SW 1271 (cell line): ENCODE measurements around the gene TRIP12.
"Not testable (repeated sequence)": the region's sequence is repeated elsewhere in the genome, so short reads cannot be mapped to it uniquely, and the experiment has no call there.

ENCODE experiments used
- DNase-seq, 2 experiments: peaks; one replicate each; lab custom pipeline; 2025; lab: John Stamatoyannopoulos, UW

Gene TRIP12

DNA sequence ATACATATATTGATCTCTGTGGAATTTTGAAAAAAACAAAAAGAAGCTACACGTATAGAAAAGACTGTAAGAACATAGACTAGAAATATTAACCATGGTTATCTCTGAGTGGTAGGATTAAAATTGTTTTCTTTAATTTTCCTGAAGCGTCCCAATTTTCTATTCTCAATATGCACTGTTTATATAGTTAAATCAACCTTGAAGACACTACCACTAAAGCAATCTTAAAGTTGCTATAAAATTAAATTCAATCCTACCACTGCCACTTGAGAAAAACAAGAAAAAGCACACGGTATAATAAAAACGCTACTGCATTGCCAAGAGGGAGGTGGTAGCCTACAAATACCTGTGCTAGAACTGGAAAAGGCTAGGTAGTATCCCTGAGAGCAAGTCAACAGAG is 47.2 kb downstream of the TRIP12 start:
- no peak for DNase-seq

- DNase-seq: no peak
Observed at GRCh38 chr2:229873123-229873581, 48.7 kb downstream of the TRIP12 start.

GRCh38 chr2:229870903-229871656 is 50.7 kb downstream of the TRIP12 start:
- no peak for DNase-seq

GRCh38 chr2:229869226-229869625 is 52.6 kb downstream of the TRIP12 start:
- no peak for DNase-seq

DNA sequence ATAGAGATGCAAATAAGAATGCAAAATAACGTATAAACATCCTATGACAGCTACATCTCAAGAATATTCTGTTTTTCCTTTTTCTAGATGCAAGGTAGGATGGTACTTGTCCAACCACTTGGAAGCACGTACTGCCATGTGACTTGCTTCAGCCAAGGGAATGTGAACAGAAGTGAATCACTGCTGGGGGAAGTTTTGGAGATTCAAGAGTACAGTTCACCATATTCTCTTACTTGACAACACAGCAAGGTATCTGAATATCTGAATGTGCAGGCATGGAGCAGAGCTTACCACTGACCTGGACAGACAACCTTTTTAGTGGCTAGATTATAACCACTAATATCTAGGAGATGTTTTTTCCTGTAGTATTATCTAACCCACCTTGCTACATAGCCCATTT is 53.0 kb downstream of the TRIP12 start:
- no peak for DNase-seq

DNA sequence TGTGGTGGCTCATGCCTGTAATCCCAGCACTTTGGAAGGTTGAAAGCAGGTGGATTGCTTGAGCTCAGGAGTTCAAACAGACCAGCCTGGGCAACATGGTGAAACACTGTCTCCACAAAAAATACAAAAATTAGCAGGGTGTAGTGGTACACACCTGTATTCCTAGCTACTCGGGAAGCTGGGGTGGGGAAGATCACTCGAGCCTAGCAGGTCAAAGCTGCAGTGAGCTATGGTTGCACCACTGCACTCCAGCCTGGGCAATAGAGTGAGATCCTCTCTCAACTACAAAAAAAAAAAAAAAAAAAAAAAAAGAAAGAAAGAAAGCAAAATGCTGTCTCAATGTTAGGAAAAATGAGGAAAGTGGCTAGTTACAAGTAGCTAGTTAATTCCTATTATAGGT is 56.8 kb downstream of the TRIP12 start:
- no peak for DNase-seq

GRCh38 chr2:229861431-229861830 is 60.4 kb downstream of the TRIP12 start:
- no peak for DNase-seq

DNA sequence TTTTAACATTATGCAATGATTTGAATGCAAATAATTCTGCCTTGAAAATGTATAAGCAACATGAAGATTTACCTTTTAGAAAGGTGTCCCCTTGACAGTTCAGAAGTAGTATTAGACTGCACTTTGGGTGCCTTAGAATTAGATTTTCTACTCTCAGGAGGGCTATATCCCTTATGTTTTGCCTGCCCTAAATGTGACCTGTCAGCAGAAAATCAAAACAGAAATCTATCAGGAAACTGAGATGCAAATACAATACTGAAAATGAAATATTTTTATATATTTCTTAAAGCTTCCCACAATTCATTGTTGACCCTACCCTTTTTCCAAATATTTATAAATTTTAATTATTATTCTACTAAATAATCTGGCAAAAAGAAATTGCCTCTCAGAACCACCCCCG is 61.5 kb downstream of the TRIP12 start:
- DNase-seq: no peak

GRCh38 chr2:229858351-229858750 is 63.5 kb downstream of the TRIP12 start:
- DNase-seq: no peak

DNA sequence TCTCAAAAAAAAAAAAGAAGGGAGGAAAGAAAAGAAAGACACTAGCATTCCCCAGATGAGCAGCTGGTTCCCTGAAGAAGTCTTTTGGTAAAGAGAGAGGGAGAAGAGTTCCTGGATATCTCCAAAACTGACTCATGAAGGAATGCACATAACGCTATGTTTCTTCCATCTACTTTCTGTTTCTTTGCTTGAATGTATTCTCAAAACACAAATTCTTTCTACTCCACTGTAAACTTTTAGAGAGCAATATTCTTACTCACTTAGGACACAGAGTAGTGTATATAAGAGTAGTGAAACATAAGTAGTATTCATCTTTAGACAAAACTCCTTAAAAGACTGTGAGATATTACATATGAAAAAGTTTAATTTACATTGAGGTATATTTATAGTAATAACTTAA is 64.2 kb downstream of the TRIP12 start:
- DNase-seq: no peak

- DNase-seq: no peak
Observed at GRCh38 chr2:229856413-229856812, 65.4 kb downstream of the TRIP12 start.

DNA sequence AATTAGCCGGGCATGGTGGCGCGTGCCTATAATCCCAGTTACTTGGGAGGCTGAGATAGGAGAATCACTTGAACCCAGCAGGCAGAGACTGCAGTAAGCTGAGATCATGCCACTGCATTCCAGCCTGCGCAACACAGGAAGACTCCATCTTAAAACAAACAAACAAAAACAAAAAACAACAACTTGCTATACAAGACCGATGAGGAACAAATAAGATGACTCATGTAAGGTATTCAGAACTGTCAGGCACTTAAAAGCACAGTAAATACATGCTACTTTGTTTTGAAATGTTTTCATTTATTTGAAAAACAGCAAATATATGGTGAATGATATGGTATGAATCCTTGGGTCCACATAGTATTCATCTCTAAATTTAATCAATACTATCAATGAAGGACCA is 66.7 kb downstream of the TRIP12 start:
- DNase-seq: no peak

DNA sequence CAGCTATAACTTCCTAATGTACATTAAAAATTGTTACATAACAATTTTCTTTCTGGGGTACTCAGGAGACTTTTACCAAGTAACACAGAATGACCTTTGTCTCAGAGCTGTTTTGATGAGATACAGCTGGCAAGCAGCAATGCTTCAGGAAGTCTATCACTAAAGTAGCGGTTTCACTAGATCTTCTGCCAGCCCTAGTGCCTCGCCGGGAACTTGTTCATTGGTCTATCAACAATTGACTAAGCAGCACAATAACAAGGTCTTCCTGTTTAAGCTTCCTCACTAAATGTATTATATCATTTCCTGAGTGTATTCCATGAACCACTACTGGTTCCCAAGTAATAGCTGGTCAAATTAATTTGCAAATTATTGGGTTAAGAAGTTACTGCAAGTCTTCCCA is 69.2 kb downstream of the TRIP12 start:
- no peak for DNase-seq

DNA sequence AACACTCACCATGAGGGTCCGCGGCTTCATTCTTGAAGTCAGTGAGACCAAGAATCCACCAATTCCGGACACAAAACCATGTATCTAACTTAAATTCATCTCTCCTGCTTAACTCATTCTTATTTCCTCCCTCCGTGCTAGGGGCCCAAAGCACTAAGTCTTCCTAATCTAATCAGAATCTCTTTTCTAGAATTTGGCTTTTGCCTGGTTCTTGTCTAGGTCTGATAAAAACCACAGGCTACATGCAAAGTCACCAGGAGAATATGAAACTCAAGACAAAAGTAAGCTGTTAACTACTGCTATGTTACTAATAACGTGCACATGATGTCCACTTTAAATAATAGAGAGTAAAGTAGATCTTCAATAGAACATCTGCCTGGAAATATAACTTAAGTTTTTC is 69.9 kb downstream of the TRIP12 start:
- no peak for DNase-seq

DNA sequence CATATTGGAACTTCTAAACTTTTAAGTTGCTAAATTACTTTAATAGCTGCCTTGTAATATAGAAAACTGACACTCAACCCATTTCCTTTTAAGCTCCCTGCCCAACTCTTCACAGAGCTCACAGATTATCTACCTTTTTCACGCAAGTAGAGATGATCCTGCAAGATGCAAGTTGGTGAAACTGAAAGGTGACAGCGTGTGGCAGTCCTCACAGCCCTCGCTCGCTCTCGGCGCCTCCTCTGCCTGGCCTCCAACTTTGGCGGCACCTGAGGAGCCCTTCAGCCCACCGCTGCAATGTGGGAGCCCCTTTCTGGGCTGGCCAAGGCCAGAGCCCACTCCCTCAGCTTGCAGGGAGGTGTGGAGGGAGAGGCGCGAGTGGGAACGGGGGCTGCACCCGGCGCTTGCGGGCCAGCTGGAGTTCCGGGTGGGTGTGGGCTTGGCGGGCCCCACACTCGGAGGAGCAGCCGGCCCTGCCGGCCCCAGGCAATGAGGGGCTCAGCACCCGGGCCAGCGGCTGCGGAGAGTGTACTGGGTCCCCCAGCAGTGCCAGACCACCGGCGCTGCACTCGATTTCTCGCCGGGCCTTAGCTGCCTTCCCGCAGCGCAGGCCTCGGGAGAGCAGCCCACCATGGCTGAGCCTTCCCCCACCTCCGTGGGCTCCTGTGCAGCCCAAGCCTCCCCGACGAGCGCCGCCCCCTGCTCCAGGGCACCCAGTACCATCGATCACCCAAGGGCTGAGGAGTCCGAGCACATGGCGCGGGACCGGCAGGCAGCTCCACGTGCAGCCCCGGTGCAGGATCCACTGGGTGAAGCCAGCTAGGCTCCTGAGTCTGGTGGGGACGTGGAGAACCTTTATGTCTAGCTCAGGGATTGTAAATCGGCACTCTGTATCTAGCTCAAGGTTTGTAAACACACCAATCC is 71.2 kb downstream of the TRIP12 start:
- not testable (repeated sequence) for DNase-seq

DNA sequence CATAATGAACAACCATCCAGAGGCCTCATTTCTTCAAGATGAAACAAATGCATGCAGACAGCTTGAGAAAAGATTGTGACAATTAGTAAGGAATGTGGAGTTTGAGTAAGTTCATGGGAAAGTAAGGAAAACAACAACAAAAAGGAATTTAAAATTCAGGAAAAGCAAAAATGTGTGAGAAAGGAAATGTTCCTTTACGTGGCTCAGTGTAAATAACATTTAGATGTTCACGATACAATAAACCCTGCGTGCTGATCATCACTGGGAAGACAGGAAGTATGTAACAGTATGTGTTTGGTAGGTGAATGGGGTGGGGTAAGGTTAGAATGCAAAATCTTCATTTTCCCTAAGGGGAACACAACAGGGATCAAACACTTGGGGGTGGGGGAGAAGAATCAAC is 72.7 kb downstream of the TRIP12 start:
- DNase-seq: no peak

- DNase-seq: no peak
Observed at GRCh38 chr2:229843613-229844012, 78.2 kb downstream of the TRIP12 start.

DNA sequence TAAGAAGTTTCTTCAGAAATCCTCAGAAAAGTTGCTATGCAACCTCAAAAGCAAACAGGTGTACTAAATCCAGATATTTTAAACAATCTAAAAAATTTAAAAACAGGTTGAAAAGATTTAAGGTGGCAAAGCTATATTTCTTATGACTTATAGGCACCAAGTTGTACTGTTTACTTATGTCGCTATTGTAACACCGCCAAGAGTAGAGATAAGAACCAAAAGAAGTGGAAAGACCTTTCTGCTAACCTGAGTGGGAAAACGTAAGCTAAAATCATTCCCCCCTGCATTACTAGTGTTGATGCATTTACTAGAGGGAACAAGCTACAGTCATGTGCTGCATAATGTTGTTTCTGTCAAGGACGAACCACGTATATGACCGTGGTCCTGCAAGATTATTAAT is 83.1 kb downstream of the TRIP12 start:
- no peak for DNase-seq

- no peak for DNase-seq
Observed at GRCh38 chr2:229836847-229837246, 85.0 kb downstream of the TRIP12 start.

DNA sequence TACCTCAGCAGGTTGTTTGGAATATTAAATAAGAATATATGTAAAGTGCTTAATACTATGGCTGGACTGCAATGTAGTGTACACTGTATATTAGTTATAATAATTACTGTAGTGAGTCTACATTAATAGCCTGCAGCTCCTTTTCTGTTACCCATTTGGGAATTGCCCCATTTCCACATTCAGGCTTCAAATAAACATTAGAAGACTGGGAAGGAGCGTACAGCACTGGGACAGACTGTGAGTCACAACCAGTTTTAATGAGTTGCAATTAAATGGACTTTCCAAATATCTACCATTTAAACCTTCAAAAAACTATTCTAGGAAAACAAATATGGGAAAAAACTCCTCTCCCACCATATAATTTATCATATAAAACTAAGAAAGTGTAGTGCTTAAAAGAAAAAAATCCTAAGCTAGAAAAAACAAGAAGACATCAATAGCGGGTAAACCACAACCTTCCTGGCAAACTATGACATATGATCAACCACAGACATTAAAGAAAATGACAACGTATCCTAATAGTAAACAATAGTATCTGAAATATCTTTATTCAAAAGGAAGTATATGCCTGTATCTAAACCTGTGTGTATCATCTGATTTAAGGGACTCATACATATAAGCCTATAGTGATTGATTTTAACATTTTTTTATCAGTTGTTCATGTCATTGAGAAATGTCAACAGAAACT is 86.1 kb downstream of the TRIP12 start:
- DNase-seq: no peak

DNA sequence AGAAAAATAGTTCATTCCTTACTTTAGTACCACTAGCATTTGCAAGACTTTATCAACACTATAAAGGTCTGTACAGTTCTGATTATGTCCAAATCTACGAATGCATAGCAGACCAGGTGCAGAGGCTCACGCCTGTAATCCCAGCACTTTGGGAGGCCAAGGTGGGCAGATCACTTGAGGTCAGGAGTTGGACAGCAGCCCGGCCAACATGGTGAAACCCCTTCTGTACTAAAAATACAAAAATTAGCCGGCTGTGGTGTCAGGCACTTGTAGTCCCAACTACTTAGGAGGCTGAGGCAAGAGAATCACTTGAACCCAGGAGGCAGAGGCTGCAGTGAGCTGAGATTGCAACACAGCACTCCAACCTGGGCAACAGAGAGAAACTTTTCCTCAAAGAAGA is 87.4 kb downstream of the TRIP12 start:
- DNase-seq: not testable (repeated sequence)

DNA sequence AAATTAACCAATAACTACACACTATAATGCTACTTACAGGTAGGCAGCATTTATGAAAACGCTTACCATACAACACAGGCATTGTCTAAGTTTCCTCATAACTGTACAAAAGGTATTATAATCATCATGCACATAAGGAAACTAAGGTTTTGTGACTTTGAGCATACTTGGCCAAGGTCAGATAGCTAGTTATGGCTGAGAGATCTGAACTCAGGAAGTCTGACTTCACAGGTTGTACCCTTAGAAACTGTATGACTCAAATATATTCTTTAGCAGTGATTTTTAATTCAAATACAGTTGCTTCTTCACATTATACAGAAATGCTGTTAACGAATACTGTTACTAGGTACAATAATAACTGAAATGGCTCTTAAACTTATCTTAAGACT is 89.3 kb downstream of the TRIP12 start:
- DNase-seq: no peak
